AG09309 (cell line): ENCODE measurements around the gene TMEM107.

ENCODE experiments used
- DNase-seq: peaks from one replicate; pipeline ENCODE4 v3.0.0-alpha.2; 2010; ENCODE audit warnings: low read depth
- H3K4me3 ChIP-seq: 2 replicates; pipeline ENCODE4 v1.5.1; 2011; ENCODE audit warnings: mild to moderate bottlenecking, low read depth, low read length, moderate library complexity; ENCODE audit not compliant: control insufficient read depth
- TF ChIP-seq, protein P1 (sequence below): IDR thresholded peaks from 2 replicates; pipeline ENCODE4 v1.5.1; 2011; ENCODE audit warnings: mild to moderate bottlenecking, low read depth, low read length, inconsistent platforms; ENCODE audit not compliant: insufficient read depth, control insufficient read depth; ENCODE audit errors: missing control alignments

TMEM107 gene

DNA sequence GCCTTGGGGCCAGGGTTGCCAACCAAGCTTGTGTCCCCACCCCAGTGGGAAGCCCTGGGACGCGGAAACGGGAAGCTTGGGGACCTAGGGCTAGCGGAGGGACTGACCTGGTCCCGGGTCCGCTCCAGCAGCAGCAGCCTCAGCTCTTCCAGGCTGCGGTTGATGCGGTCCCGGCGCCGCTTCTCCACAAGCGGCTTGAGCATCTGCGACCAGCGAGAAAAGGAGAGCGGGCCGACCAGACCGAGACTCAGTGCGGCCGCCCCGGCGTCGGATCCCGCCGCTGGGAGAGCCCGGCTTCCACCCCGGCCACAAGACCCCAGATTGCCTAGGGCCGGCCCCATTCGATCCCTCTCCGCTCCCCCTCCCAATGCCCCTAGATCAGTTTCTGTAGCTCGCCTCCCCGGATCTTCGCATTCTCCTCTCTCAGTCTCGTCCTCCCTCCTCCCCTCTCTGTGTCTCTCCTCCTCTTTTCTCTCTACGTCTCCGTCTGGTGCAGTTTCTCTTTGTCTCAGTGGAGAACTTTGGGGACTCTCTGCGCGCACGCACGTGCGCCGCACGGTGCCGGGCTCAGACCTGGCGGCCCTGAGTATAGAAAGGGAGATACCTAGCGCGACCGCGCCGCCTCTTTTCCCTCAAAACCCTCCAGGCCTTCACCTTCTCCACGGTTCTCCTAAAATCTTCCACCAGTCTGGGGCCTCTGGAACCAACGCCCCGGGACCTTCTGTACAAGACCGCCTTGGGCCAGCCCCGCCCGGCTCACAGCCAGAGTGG lies 53.1 kb downstream of the TMEM107 start:
- DNase-seq, result no peak
- peak overlapping the region; percentile 65 for H3K4me3 ChIP-seq
- TF ChIP-seq, protein P1, sequence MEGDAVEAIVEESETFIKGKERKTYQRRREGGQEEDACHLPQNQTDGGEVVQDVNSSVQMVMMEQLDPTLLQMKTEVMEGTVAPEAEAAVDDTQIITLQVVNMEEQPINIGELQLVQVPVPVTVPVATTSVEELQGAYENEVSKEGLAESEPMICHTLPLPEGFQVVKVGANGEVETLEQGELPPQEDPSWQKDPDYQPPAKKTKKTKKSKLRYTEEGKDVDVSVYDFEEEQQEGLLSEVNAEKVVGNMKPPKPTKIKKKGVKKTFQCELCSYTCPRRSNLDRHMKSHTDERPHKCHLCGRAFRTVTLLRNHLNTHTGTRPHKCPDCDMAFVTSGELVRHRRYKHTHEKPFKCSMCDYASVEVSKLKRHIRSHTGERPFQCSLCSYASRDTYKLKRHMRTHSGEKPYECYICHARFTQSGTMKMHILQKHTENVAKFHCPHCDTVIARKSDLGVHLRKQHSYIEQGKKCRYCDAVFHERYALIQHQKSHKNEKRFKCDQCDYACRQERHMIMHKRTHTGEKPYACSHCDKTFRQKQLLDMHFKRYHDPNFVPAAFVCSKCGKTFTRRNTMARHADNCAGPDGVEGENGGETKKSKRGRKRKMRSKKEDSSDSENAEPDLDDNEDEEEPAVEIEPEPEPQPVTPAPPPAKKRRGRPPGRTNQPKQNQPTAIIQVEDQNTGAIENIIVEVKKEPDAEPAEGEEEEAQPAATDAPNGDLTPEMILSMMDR, result no peak
